ENCODE data around the gene UBE2D2. TPM values are rescaled to one million over a fixed set of nuclear protein-coding genes. Genes with fewer than 3 reads are reported as not detected.

Gene UBE2D2
- total and polyA plus RNA-seq, 2 of the 13 experiments (the other 11 are each of a cell fraction or from before 2014, with no cell fraction given) = 79.1 to 109 TPM

- ATAC-seq (no peak), FAIRE-seq (no peak), DNase-seq (ENCODE audit: low spot score) (no peak)
- Histone ChIP-seq H3K27me3 (ENCODE audit: control insufficient read depth in 1 of 2, insufficient read depth in 2 of 2, low read length in 2 of 2) (no peaks in the 10 kb centered on the region), H3K9ac (ENCODE audit: insufficient read depth, low read depth, low read length) (no peak overlapping the region), H2AFZ (ENCODE audit: low read length) (no peak overlapping the region), H3K4me1 (ENCODE audit: insufficient read depth, low read length) (peaks cover 46% of the 10 kb centered on the region), H3K79me2 (ENCODE audit: insufficient read depth, low read length) (peaks cover 82% of the 10 kb centered on the region), H3K36me3 (replicated peaks in 1 of 2; ENCODE audit: control insufficient read depth in 1 of 2, insufficient read depth in 2 of 2, low read length in 2 of 2) (peaks cover 5 to 24% of the 10 kb centered on the region in 2 experiments), H3K4me3 (replicated peaks in 1 of 3; ENCODE audit: insufficient read depth in 1 of 3, low read depth in 2 of 3, low read length in 3 of 3) (no peak overlapping the region), H3K27ac (ENCODE audit: extremely low read length, insufficient read depth, low read length) (no peak overlapping the region), H3K9me3 (ENCODE audit: low read length) (no peaks in the 10 kb centered on the region), H4K20me1 (ENCODE audit: insufficient read depth, low read length) (peaks cover 43% of the 10 kb centered on the region), H3K4me2 (ENCODE audit: low read depth, low read length) (no peak overlapping the region)
- intact Hi-C loops (cut with micrococcal nuclease; ENCODE audit: unreplicated experiment) = no loop called here
- POLR2A ChIA-PET = no interaction called here
- 82% methylated on average over 2 of the region's 2 CpGs for WGBS (ENCODE audit: low lambda C conversion rate)
- BruUV-seq (replicated peaks) = no TSS peak
- CTCF ChIA-PET (ENCODE audit: low intra/inter-chr PET ratio, low total read pairs) = no interaction called here
- in situ Hi-C loops (cut with HindIII; ENCODE audit: extremely low pct_ligation_motif_present, low pct_unique_long_range_greater_than_20kb) = no loop called here
- TF ChIP-seq EZH2 (conservative IDR thresholded peaks at IDR 0.05; ENCODE audit: low read depth, low read length) (no peak), ARID4A (CRISPR knock-in tag; IDR thresholded peaks at IDR 0.05; ENCODE audit: borderline replicate concordance) (no peak), SOX13 (IDR thresholded peaks at IDR 0.05) (no peak), SOX13 (CRISPR knock-in tag; conservative IDR thresholded peaks at IDR 0.05 in 1 of 2, IDR thresholded peaks at IDR 0.05 in 1 of 2) (no peak), ZNF33B (CRISPR knock-in tag; IDR thresholded peaks at IDR 0.05) (no peak), ZBTB38 (CRISPR knock-in tag; IDR thresholded peaks at IDR 0.05) (no peak)
Observed at GRCh38 chr5:139569270-139569955, 8.3 kb downstream of the UBE2D2 start.
